HL-60 (cell line): ENCODE measurements around the gene KIF2C.

Experiments
- DNase-seq, 2 experiments: peaks; one replicate each; pipeline ENCODE4 v3.0.0-alpha.2; 2010 to 2020; ENCODE audit warnings: low read depth in 1 of 2, low spot score in 1 of 2
- H3K27ac ChIP-seq: fragments of 250-450 bp; sonication (Bioruptor Pico); replicated peaks from 2 replicates; pipeline ENCODE4 v1.5.1; 2020; ENCODE audit warnings: mild to moderate bottlenecking, moderate library complexity
- H3K27me3 ChIP-seq: fragments of 250-450 bp; sonication (Bioruptor Pico); 2 replicates; pipeline ENCODE4 v1.5.1; 2021; ENCODE audit warnings: mild to moderate bottlenecking, moderate library complexity; ENCODE audit not compliant: insufficient read depth, poor library complexity, severe bottlenecking
- H3K4me3 ChIP-seq: replicated peaks from 2 replicates; pipeline ENCODE4 v1.5.1; 2011; ENCODE audit warnings: mild to moderate bottlenecking, control low read depth, low read length; ENCODE audit not compliant: insufficient read depth
- CTCF ChIP-seq: IDR thresholded peaks from one replicate; pipeline ENCODE4 v1.5.1; 2011; ENCODE audit warnings: low read length, control low read depth, inconsistent platforms; ENCODE audit not compliant: insufficient read depth
- GABPA ChIP-seq: IDR thresholded peaks from 2 replicates; pipeline ENCODE4 v1.6.1; 2012; ENCODE audit warnings: low read depth
- POLR2AphosphoS5 ChIP-seq: IDR thresholded peaks from 2 replicates; pipeline ENCODE4 v1.6.1; 2012; ENCODE audit warnings: low read depth
- REST ChIP-seq: IDR thresholded peaks from 2 replicates; pipeline ENCODE4 v1.6.1; 2012; ENCODE audit warnings: low read depth; ENCODE audit not compliant: insufficient replicate concordance
- SPI1 ChIP-seq: IDR thresholded peaks from 2 replicates; pipeline ENCODE4 v1.6.1; 2012; ENCODE audit warnings: low read depth, mild to moderate bottlenecking, borderline replicate concordance

Gene KIF2C

GRCh38 chr1:44805311-44806024 is 65.8 kb downstream of the KIF2C start:
- Histone ChIP-seq H3K27ac (no peak overlapping the region), H3K27me3 (no peaks in the 10 kb centered on the region), H3K4me3 (no peak overlapping the region)
- TF ChIP-seq POLR2AphosphoS5: no peak
- no peak for TF ChIP-seq SPI1
- TF ChIP-seq CTCF: no peak
- no peak for TF ChIP-seq GABPA
- no peak for TF ChIP-seq REST
- DNase-seq: no peak

GRCh38 chr1:44806025-44806703 is 66.5 kb downstream of the KIF2C start:
- no peak for DNase-seq
- H3K4me3 ChIP-seq: no peak overlapping the region
- no peaks in the 10 kb centered on the region for H3K27me3 ChIP-seq
- no peak for TF ChIP-seq REST
- peak overlapping the region; percentile 100 for H3K27ac ChIP-seq

- no peak for DNase-seq
- TF ChIP-seq GABPA: no peak
- no peak for TF ChIP-seq REST
- TF ChIP-seq POLR2AphosphoS5: no peak
- TF ChIP-seq SPI1: no peak
- no peak for TF ChIP-seq CTCF
- no peak within 1 kb of the TSS for H3K4me3 ChIP-seq
- H3K27me3 ChIP-seq: no peaks in the 10 kb centered on the region
- peak within 1 kb of the TSS; percentile 100 for H3K27ac ChIP-seq
Measured at GRCh38 chr1:44806704-44807363, 67.2 kb downstream of the KIF2C start, which contains the start of gene DYNLT4. Gene DYNLT4, minus strand, starts transcription at chr1:44807351. Its CDS starts 683 bp downstream, at chr1:44806668.
